ENCODE data around the gene ZNF230. TPM values are rescaled to one million over a fixed set of nuclear protein-coding genes. Genes with fewer than 3 reads are reported as not detected.

Gene ZNF230
- total RNA-seq, 4 donors from 2014 or later: 4.6 to 8.0 (median 5.2) TPM

- Histone ChIP-seq H3K4me3 (replicated peaks in 1 of 3) (peak within 1 kb of the TSS; percentile 38 to 91 (median 80)), H3K27ac (peak within 1 kb of the TSS in 1 of 3 donors; percentile 45), H3K9me3 (no peaks in the 10 kb centered on the region), H3K4me1 (no peaks in the 10 kb centered on the region), H3K27me3 (no peaks in the 10 kb centered on the region), H3K36me3 (peaks cover 33 to 37% of the 10 kb centered on the region in 2 donors)
- no peak for TF ChIP-seq CTCF (IDR thresholded peaks at IDR 0.05)
- no peak for TF ChIP-seq POLR2A (IDR thresholded peaks at IDR 0.05)
- peak; percentile 79 to 81 for DNase-seq
- intact Hi-C loops (cut with DNase I): no loop called here
- 2% methylated on average over 36 of the region's 37 CpGs for WGBS, 2 donors
Observed at GRCh38 chr19:44025217-44025936, 22.6 kb downstream of the ZNF230 start, which contains the start of gene ZNF222. Gene ZNF222, plus strand, starts transcription at chr19:44025379. Its CDS starts 58 bp downstream, at chr19:44025437.

- no peak for TF ChIP-seq CTCF (IDR thresholded peaks at IDR 0.05)
- no peak for TF ChIP-seq POLR2A (IDR thresholded peaks at IDR 0.05)
- DNase-seq: no peak
- H3K9me3 ChIP-seq: no peaks in the 10 kb centered on the region
- WGBS, 2 donors: 98 to 99% methylated on average over 6 of the region's 6 CpGs
- no peaks in the 10 kb centered on the region for H3K27me3 ChIP-seq
- H3K27ac ChIP-seq: no peak overlapping the region
- no peaks in the 10 kb centered on the region for H3K4me1 ChIP-seq
- peaks cover 45 to 46% of the 10 kb centered on the region in 2 donors for H3K36me3 ChIP-seq
- intact Hi-C loops (cut with DNase I): no loop called here
- no peak overlapping the region for H3K4me3 ChIP-seq (replicated peaks in 1 of 3)
Observed at GRCh38 chr19:44026622-44027021, 23.9 kb downstream of the ZNF230 start.

DNA sequence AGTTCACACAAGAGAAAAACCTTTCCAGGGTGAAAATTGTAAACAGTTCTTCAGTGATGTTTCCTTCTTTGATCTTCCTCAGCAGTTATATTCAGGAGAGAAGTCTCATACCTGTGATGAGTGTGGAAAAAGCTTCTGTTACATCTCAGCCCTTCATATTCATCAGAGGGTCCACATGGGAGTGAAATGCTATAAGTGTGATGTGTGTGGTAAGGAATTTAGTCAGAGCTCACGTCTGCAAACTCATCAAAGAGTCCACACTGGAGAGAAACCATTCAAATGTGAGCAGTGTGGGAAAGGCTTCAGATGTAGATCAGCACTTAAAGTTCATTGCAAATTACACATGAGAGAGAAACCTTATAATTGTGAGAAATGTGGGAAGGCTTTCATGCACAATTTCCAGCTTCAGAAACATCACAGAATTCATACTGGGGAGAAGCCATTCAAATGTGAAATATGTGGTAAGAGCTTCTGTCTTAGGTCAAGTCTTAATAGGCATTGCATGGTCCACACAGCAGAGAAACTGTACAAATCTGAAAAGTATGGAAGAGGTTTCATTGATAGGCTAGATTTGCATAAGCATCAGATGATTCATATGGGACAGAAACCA, 29.3 kb downstream of the ZNF230 start:
- WGBS, 2 donors: 95 to 98% methylated on average over 1 of the region's 1 CpG
- DNase-seq: no peak
- Histone ChIP-seq H3K27me3 (no peaks in the 10 kb centered on the region), H3K4me1 (no peaks in the 10 kb centered on the region), H3K36me3 (peaks cover 53 to 55% of the 10 kb centered on the region in 2 donors), H3K27ac (no peak overlapping the region), H3K4me3 (replicated peaks in 1 of 3) (no peak overlapping the region), H3K9me3 (no peaks in the 10 kb centered on the region)
- TF ChIP-seq POLR2A (IDR thresholded peaks at IDR 0.05) (no peak), CTCF (IDR thresholded peaks at IDR 0.05) (no peak)
- intact Hi-C loops (cut with DNase I): no loop called here

DNA sequence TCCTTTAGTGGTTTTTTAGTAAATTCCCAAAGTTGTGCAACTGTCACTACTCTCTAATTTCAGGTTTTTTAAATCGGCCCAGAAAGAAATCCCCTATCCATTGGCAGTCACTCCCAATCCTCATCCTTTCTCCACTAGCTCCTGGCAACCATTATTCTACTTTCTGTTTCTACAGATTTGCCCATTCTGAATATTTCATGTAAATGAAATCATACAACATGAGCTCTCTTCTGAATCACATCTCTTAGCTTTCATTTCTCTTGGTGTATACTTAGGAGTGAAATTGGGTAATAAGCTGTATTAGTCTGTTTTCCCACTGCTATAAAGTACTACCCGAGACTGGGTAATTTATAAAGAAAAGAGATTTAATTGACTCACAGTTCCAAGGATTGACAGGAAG, 39.4 kb downstream of the ZNF230 start:
- Histone ChIP-seq H3K36me3 (no peaks in the 10 kb centered on the region), H3K27ac (no peak overlapping the region), H3K4me1 (no peaks in the 10 kb centered on the region), H3K4me3 (replicated peaks in 1 of 3) (no peak overlapping the region), H3K27me3 (no peaks in the 10 kb centered on the region), H3K9me3 (no peaks in the 10 kb centered on the region)
- TF ChIP-seq POLR2A (IDR thresholded peaks at IDR 0.05) (no peak), CTCF (IDR thresholded peaks at IDR 0.05) (no peak)
- no peak for DNase-seq
- WGBS, 2 donors: 80 to 81% methylated on average over 2 of the region's 2 CpGs
- intact Hi-C loops (cut with DNase I): no loop called here
